ENCODE measurements around the gene ITGB3BP. TPM values are rescaled to one million over a fixed set of nuclear protein-coding genes. Genes with fewer than 3 reads are reported as not detected.

Gene ITGB3BP
- total RNA-seq, 1 donor, result 48.0 TPM

- TF ChIP-seq, protein P1, sequence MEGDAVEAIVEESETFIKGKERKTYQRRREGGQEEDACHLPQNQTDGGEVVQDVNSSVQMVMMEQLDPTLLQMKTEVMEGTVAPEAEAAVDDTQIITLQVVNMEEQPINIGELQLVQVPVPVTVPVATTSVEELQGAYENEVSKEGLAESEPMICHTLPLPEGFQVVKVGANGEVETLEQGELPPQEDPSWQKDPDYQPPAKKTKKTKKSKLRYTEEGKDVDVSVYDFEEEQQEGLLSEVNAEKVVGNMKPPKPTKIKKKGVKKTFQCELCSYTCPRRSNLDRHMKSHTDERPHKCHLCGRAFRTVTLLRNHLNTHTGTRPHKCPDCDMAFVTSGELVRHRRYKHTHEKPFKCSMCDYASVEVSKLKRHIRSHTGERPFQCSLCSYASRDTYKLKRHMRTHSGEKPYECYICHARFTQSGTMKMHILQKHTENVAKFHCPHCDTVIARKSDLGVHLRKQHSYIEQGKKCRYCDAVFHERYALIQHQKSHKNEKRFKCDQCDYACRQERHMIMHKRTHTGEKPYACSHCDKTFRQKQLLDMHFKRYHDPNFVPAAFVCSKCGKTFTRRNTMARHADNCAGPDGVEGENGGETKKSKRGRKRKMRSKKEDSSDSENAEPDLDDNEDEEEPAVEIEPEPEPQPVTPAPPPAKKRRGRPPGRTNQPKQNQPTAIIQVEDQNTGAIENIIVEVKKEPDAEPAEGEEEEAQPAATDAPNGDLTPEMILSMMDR (IDR thresholded peaks at IDR 0.05; ENCODE audit: insufficient read depth, low read length), result no peak
- DNase-seq (ENCODE audit: low read depth), result no peak
- no peak overlapping the region for H3K4me3 ChIP-seq (ENCODE audit: low read depth, low read length)
Measured at GRCh38 chr1:63403386-63403785, 119.6 kb downstream of the ITGB3BP start.

DNA sequence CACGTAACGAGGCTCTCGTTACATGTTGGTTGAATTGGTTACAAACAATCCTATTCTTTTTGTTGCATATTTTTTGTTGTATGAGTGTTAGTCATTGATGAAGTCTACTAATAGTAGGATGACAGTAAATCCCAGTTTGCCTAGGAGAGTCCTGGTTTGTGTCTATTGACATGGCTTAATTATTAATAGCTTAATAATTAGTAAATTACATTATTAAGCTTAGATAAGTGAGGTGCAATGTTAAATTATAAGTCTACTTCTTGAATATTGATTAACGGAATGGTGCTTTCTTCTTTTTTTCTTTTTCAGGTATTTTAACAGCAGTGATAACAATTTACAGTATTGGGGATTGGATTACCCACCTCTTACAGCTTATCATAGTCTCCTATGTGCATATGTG, 121.1 kb downstream of the ITGB3BP start:
- TF ChIP-seq, protein P1 (IDR thresholded peaks at IDR 0.05; ENCODE audit: insufficient read depth, low read length), result no peak

More for the DNA sequence above, 121.1 kb downstream of the ITGB3BP start:
- H3K4me3 ChIP-seq (ENCODE audit: low read depth, low read length), result no peak overlapping the region
- DNase-seq (ENCODE audit: low read depth), result no peak

Small RNAs within 50 kb of the gene (small RNA-seq; reads per million reads assigned to genes)
- gene RF02105 (not detected), gene RF02106 (not detected), gene RF02107 (not detected), gene RF02108 (not detected), gene RF02109 (not detected), gene RF02110 (not detected), gene RN7SL488P (not detected), gene RNU7-123P (not detected)

Other genes with a start within 250 kb of the ITGB3BP start
- gene FOXD3, start 200.7 kb downstream of the ITGB3BP start, total RNA-seq (ENCODE audit: low replicate concordance), result not detected in 2 replicates
- 3.8 and 15.5 TPM in 2 replicates for gene ALG6, start 155.6 kb downstream of the ITGB3BP start, total RNA-seq (ENCODE audit: low replicate concordance)
- 12.1 and 15.7 TPM in 2 replicates for gene EFCAB7, start 300 bp upstream of the ITGB3BP start, total RNA-seq (ENCODE audit: low replicate concordance)
- gene PGM1, start 70.2 kb upstream of the ITGB3BP start, total RNA-seq (ENCODE audit: low replicate concordance), result 52.4 and 83.5 TPM in 2 replicates